Endothelial cell of umbilical vein (primary cell): ENCODE measurements around the gene SNRPF. TPM values are rescaled to one million over a fixed set of nuclear protein-coding genes. Genes with fewer than 3 reads are reported as not detected.

Experiments used
- BruUV-seq: library from RNA; stranded (reverse); fragments of 400-500 nt; replicated peaks from 2 replicates; lab custom pipeline; 2021; lab: Mats Ljungman, UMichigan
- CTCF ChIA-PET: fragments of 300-600, 350-600 bp; sonication (Branson Sonifier 250); formaldehyde crosslinking; loops from one replicate; lab custom pipeline; 2021; ENCODE audit warnings: antibody characterized with exemption, inconsistent platforms; lab: Charles Lee
- POLR2A ChIA-PET: fragments of 300-600, 350-600 bp; sonication (Branson Sonifier 250); formaldehyde crosslinking; loops from one replicate; lab custom pipeline; 2021; ENCODE audit warnings: antibody characterized with exemption, inconsistent platforms; lab: Charles Lee
- DNase-seq: peaks from one replicate; pipeline ENCODE4 v3.0.0-alpha.2; 2011; ENCODE audit warnings: low read depth, low spot score
- FAIRE-seq: peaks from 2 replicates; lab custom pipeline; 2011; peaks lifted over from hg19 to GRCh38; lab: Jason Lieb, UNC
- H2AFZ ChIP-seq: 2 replicates; pipeline ENCODE4 v1.6.0; 2012; ENCODE audit warnings: low read depth, low read length, control low read depth, inconsistent platforms
- H3K27ac ChIP-seq: 2 replicates; pipeline ENCODE4 v1.5.1; 2011; ENCODE audit warnings: low read depth, mild to moderate bottlenecking, control low read depth, low read length, moderate library complexity; ENCODE audit not compliant: insufficient read depth
- H3K27me3 ChIP-seq, 2 experiments: 2 replicates each; pipeline versions ENCODE4 v1.6.0 to v1.6.1; 2011; ENCODE audit warnings: low read length in 2 of 2, mixed read lengths in 1 of 2; ENCODE audit not compliant: control insufficient read depth in 2 of 2, insufficient read depth in 2 of 2
- H3K36me3 ChIP-seq, 2 experiments: 2 replicates in 1 of 2; 3 replicates in 1 of 2; pipeline ENCODE4 v1.5.1; 2011; ENCODE audit warnings: low read length in 2 of 2, mild to moderate bottlenecking in 1 of 2, moderate library complexity in 1 of 2; ENCODE audit not compliant: control insufficient read depth in 2 of 2, insufficient read depth in 2 of 2; ENCODE audit errors: extremely low read depth in 1 of 2
- H3K4me1 ChIP-seq: 3 replicates; pipeline ENCODE4 v1.5.1; 2011; ENCODE audit warnings: mild to moderate bottlenecking, low read length; ENCODE audit not compliant: control insufficient read depth, insufficient read depth; ENCODE audit errors: extremely low read depth
- H3K4me2 ChIP-seq: 2 replicates; pipeline ENCODE4 v1.6.1; 2011; ENCODE audit warnings: low read length, control low read depth, mixed read lengths; ENCODE audit not compliant: insufficient read depth
- H3K4me3 ChIP-seq, 3 experiments: fragments of 200-600 bp in 1 of 3; sonication (generic), shearing (Covaris generic) in 1 of 3; replicated peaks in 1 of 3; 2 replicates each; pipeline ENCODE4 v1.5.1; 2011 to 2016; ENCODE audit warnings: control low read depth in 3 of 3, low read length in 3 of 3, mild to moderate bottlenecking in 2 of 3, inconsistent platforms in 1 of 3, low read depth in 1 of 3, moderate library complexity in 1 of 3; ENCODE audit not compliant: insufficient read depth in 1 of 3
- H3K79me2 ChIP-seq: 2 replicates; pipeline ENCODE4 v1.6.0; 2012; ENCODE audit warnings: low read length, inconsistent platforms; ENCODE audit not compliant: control insufficient read depth, insufficient read depth
- H3K9ac ChIP-seq: replicated peaks from 2 replicates; pipeline ENCODE3; 2011; ENCODE audit warnings: low read length, control low read depth; ENCODE audit not compliant: insufficient read depth; ENCODE audit errors: extremely low read depth
- H3K9me1 ChIP-seq: replicated peaks from 3 replicates; pipeline ENCODE4 v1.6.0; 2011; ENCODE audit warnings: mild to moderate bottlenecking, low read length; ENCODE audit not compliant: control insufficient read depth, insufficient read depth; ENCODE audit errors: extremely low read depth
- H3K9me3 ChIP-seq: replicated peaks from 2 replicates; pipeline ENCODE4 v1.5.1; 2012; ENCODE audit warnings: low read length, inconsistent platforms; ENCODE audit not compliant: control insufficient read depth, insufficient read depth
- H4K20me1 ChIP-seq: replicated peaks from 2 replicates; pipeline ENCODE3; 2011; ENCODE audit warnings: mild to moderate bottlenecking, low read length; ENCODE audit not compliant: control insufficient read depth, insufficient read depth; ENCODE audit errors: extremely low read depth
- CTCF ChIP-seq, 2 donors: IDR thresholded peaks; 1 replicate in 1 of 2; 2 replicates in 1 of 2; pipeline ENCODE4 v1.5.1; 2011; ENCODE audit warnings: low read length in 2 of 2, mild to moderate bottlenecking in 2 of 2, moderate library complexity in 2 of 2, control low read depth in 1 of 2, inconsistent platforms in 1 of 2, low read depth in 1 of 2; ENCODE audit not compliant: insufficient read depth in 1 of 2; ENCODE audit errors: extremely low read depth in 1 of 2
- EZH2 ChIP-seq: IDR thresholded peaks from 2 replicates; pipeline ENCODE4 v1.6.1; 2012; ENCODE audit warnings: borderline replicate concordance, low read depth, mild to moderate bottlenecking, moderate library complexity, low read length, inconsistent platforms; ENCODE audit not compliant: severe bottlenecking
- FOS ChIP-seq: IDR thresholded peaks from 2 replicates; pipeline ENCODE4 v1.6.1; 2011; ENCODE audit warnings: mild to moderate bottlenecking, low read length, moderate library complexity, borderline replicate concordance; ENCODE audit not compliant: insufficient read depth
- GATA2 ChIP-seq: IDR thresholded peaks from 2 replicates; pipeline ENCODE4 v1.7.0; 2011; ENCODE audit warnings: low read depth, mild to moderate bottlenecking, moderate library complexity, mixed read lengths, low read length; ENCODE audit not compliant: insufficient read length, insufficient read depth
- JUN ChIP-seq: IDR thresholded peaks from 2 replicates; pipeline ENCODE4 v1.6.1; 2011; ENCODE audit warnings: borderline replicate concordance, low read depth; ENCODE audit not compliant: insufficient read length, insufficient read depth
- MAX ChIP-seq: IDR thresholded peaks from 2 replicates; pipeline ENCODE4 v1.6.1; 2011; ENCODE audit not compliant: insufficient read depth, insufficient read length
- MYC ChIP-seq: IDR thresholded peaks from one replicate; pipeline ENCODE4 v1.6.1; 2011; ENCODE audit warnings: mild to moderate bottlenecking, low read depth, low read length
- POLR2A ChIP-seq: IDR thresholded peaks from 2 replicates; pipeline ENCODE4 v1.6.1; 2012; ENCODE audit warnings: low read depth, mild to moderate bottlenecking, control low read depth, low read length
- POLR2AphosphoS5 ChIP-seq: IDR thresholded peaks from 2 replicates; pipeline ENCODE4 v1.6.1; 2012; ENCODE audit warnings: low read depth, mild to moderate bottlenecking, control low read depth, low read length, moderate library complexity; ENCODE audit not compliant: insufficient read depth
- dilution Hi-C: fragments of 300-500 bp; cut with MboI; formaldehyde crosslinking; loops from one replicate; pipeline ENCODE4 v1.15.0; 2019; ENCODE audit warnings: low sequenced_read_pairs; ENCODE audit not compliant: extremely low pct_ligation_motif_present
- intact Hi-C: fragments of 100-400 bp; cut with micrococcal nuclease; formaldehyde crosslinking; loops from one replicate; pipeline ENCODE4 v1.10.0; 2022
- polyA plus RNA-seq, 4 experiments: library from polyadenylated mRNA; depleted of rRNA in 3 of 4; stranded (reverse) in 3 of 4; unstranded in 1 of 4; fragments of >200 nt; gene quantifications; 2 replicates each; pipeline versions ENCODE4 v1.2.1 to v1.2.3, GENCODE V29; 2011 to 2012; ENCODE audit warnings: missing spikeins in 1 of 4
- total RNA-seq: library from RNA; stranded (reverse); gene quantifications from 2 replicates; pipeline ENCODE4 v1.2.3, GENCODE V29; 2021

Gene SNRPF
- total and polyA plus RNA-seq, 2 donors (not counting 3 experiments of a cell fraction or from before 2014, with no cell fraction given), result 17.1 to 36.6 TPM

- intact Hi-C loops, result no loop called here
- BruUV-seq, result no TSS peak
- Histone ChIP-seq H3K27ac (no peak overlapping the region), H3K4me3 (no peak overlapping the region), H3K27me3 (peaks cover 4% of the 10 kb centered on the region in 2 experiments), H4K20me1 (no peaks in the 10 kb centered on the region), H3K79me2 (no peaks in the 10 kb centered on the region), H3K9me3 (no peaks in the 10 kb centered on the region), H3K9me1 (no peaks in the 10 kb centered on the region), H3K36me3 (no peaks in the 10 kb centered on the region), H3K4me1 (no peaks in the 10 kb centered on the region), H3K4me2 (no peak overlapping the region), H3K9ac (no peak overlapping the region), H2AFZ (no peak overlapping the region)
- no peak for DNase-seq
- dilution Hi-C loops, result no loop called here
- CTCF ChIA-PET, result interaction anchor here (1.2 to 5.0 kb wide), 2 partner anchors 26 to 269 kb away, joined by 4 to 33 read pairs; no protein-coding TSS in a partner anchor
- POLR2A ChIA-PET, result no interaction called here
- no peak for TF ChIP-seq POLR2AphosphoS5
- TF ChIP-seq EZH2, result no peak
- TF ChIP-seq POLR2A, result no peak
- TF ChIP-seq MYC, result no peak
- TF ChIP-seq JUN, result no peak
- no peak for TF ChIP-seq FOS
- no peak for TF ChIP-seq GATA2
- no peak for TF ChIP-seq CTCF (IDR thresholded peaks at IDR 0.05; ENCODE audit: extremely low read depth in 1 of 2, insufficient read depth in 1 of 2, low read depth in 1 of 2, low read length in 2 of 2)
- no peak for TF ChIP-seq MAX
- no peak for FAIRE-seq
Observed at GRCh38 chr12:95851606-95852005, 7.1 kb upstream of the SNRPF start.
